HG03460 (cell line): Measurements from ENCODE around the gene OIP5.
"Not testable (repeated sequence)": the region's sequence is repeated elsewhere in the genome, so short reads cannot be mapped to it uniquely, and the experiment has no call there.

Experiments
- ATAC-seq: cut with Tn5 transposase; IDR thresholded peaks from one replicate; pipeline ENCODE4 v1.9.1; 2021; ENCODE audit not compliant: unreplicated experiment

The OIP5 gene

GRCh38 chr15:41304149-41304770 lies 28.1 kb downstream of the OIP5 start:
- no peak for ATAC-seq

- ATAC-seq: no peak
Observed at GRCh38 chr15:41301587-41301986, 30.8 kb downstream of the OIP5 start.

DNA sequence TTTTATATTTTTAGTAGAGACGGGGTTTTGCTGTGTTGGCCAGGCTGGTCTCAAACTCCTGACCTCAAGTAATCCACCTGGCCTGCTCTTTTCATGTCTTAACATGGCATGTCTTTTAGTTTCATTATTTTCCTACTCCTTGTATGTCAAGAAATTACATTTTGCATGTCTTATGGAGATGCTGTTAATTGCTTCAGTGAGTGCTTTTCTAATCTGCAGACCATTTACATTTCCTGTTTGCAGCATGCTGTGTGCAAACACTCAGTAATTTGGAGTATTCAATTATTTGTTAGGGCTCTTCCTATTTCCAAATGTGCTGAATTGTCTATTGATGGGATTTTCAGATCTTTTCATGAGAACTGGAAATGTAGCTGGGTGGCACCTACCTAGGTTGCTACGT lies 31.3 kb downstream of the OIP5 start:
- ATAC-seq: not testable (repeated sequence)

DNA sequence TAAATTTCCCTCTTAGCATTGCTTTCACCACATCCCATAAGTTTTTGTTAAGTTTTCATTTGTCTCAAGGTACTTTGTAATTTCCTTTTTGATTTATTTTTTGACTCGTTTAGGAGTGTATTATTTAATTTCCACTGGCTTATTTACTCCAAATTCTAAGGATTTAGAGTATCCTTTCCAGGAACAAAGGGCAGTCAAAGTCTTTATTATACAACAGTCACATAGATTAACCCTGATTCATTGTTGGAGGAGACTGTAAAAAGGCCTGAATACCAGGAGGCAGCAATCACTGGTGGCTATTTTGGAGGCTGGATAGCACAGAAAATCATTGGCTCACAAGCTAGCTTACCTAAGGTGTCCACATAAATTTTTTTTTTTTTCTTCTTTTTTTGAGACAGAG lies 39.9 kb downstream of the OIP5 start:
- ATAC-seq: no peak

- peak; percentile 86 for ATAC-seq
Observed at GRCh38 chr15:41291065-41291631, 41.2 kb downstream of the OIP5 start.

DNA sequence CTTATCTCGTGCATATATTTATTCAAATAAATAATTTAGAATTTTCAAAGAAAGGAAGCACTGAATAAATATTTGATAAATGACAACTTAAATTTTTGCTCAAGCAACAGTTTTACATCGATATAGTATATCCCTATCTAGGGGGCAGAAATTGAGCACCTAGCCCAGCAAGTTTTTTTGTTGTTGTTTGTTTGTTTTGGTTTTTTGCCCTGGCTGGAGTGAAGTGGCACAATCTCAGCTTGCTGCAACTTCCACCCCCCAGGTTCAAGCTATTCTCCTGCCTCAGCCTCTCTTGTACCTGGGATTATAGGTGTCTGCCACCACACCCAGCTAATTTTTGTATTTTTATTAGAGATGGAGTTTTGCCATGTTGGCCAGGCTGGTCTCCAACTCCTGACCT lies 42.4 kb downstream of the OIP5 start:
- ATAC-seq: no peak

GRCh38 chr15:41288464-41288863 lies 43.9 kb downstream of the OIP5 start:
- ATAC-seq: no peak

GRCh38 chr15:41286665-41287333 lies 45.6 kb downstream of the OIP5 start:
- no peak for ATAC-seq

DNA sequence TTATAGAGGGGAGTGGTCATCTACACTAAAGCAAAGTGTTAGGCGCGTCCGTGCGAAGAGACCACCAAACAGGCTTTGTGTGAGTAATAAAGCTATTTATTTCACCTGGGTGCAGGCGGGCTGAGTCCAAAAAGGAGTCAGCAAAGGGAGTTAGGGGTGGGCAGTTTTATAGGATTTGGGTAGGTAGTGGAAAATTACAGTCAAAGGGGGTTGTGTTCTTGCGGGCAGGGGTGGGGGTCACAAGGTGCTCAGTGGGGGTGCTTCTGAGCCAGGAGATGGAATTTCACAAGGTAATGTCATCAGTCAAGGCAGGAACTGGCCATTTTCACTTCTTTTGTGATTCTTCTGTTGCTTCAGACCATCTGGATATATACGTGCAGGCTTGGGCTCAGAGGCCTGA lies 47.1 kb downstream of the OIP5 start:
- ATAC-seq: no peak

DNA sequence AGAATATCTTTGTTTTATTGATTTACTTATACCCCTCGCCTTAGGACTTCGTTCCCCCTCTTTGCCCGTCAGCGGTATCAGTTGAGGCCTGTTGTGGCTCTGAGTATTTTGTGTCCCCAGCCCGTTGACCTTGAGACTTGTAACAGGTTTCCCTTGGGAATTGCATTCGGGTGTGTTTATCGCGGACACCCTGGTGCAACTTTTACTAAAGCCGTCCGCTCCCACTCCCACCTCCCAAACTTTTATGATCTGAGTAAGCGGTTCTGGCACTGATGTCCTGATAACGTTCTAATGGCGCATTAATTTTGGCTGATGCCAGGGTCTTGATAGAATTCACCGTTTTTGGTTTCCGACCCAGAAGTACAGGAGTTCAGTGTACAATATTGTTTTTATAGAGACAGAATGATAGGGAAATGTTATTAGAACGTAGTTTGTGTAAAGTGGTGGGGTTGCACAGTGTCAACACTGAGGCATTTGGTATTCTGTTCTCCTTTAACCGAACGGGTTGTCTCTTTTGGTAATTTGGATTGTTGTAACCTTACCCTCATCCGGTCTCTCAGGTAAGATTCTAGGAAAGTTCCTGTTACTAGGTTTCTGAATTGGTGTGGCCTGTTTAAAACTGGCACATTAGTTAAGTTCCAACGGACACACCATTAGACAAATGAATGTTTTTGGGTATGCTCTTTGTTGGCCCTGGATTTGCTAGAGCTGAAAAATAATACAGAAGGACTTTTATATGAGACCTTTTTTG lies 47.8 kb downstream of the OIP5 start:
- ATAC-seq: no peak

DNA sequence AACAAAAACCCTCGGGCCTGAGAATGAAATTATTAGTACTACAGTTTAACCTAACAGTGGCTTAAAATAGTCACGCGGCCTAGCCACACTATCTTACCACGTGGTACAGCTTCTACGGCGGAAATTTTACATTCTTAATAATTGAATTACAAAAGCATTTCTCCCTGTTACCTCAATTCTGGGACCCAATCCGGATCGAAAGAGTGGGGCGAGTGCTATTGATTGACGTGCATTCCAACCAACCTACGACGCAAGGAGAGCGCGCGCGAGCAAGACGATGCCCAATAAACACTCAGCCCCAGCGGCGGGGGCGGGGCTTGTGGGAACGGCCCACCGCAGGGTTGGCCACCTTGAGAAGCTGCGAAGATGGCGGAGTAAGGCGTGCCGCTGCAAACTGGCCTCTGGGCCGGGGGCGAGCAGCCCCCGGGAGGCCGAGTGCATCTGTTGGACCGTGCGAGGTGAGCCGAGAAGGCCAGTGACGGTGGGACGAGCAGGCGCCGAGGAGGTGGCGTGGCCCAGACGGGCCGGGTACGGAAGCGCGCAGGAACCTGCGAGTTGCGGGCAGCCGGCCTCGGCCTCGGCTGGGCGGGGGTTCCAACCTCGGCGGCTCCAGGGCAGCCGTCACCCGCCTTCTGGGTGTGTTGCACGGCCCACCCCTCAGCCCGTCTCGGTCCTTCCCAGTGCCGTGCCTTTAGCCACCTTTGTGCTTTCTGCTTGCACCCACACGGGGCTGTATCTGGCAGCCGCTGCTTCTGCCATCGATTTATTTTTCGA lies 48.6 kb downstream of the OIP5 start:
- ATAC-seq: peak; percentile 97

DNA sequence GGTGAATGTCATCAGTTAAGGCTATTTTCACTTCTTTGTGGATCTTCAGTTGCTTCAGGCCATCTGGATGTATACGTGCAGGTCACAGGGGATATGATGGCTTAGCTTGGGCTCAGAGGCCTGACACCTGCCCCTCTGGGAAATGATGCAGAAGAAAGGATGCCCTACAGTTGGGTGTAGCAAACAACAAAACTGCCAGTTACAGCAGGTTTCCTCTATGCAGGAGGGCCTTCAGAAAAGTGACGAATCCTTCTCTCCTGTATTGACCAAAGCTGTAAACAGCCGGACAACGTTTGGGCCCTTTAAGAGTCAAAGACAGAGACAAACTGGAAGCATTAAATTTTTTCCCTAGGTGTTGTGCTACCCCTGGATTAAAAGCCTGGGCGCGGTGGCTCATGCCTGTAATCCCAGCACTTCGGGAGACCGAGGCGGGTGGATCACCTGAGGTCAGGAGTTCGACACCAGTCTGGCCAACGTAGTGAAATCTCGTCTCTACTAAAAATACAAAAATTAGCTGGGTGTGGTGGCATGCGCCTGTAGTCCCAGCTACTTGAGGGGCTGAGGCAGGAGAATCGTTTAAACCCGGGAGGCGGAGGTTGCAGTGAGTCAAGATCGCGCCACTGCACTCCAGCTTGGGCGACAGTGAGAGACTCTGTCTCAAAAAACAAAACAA lies 49.3 kb downstream of the OIP5 start:
- not testable (repeated sequence) for ATAC-seq

DNA sequence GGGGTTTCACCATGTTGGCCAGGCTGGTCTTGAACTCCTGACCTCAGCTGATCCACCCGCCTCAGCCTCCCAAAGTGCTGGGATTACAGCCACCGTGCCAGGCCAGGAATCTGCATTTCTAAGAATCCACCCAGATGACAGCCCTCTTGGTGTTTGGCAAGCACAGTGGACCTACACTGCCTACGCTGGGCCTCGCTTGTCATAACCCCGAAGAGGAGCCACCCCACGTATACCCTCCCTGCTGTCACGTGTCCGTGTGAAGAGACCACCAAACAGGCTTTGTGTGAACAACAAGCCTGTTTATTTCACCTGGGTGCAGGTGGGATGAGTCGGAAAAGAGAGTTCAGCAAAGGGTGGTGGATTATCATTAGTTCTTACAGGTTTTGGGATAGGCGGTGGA lies 50.0 kb downstream of the OIP5 start:
- ATAC-seq: not testable (repeated sequence)

- no peak for ATAC-seq
Observed at GRCh38 chr15:41281236-41281635, 51.2 kb downstream of the OIP5 start.

DNA sequence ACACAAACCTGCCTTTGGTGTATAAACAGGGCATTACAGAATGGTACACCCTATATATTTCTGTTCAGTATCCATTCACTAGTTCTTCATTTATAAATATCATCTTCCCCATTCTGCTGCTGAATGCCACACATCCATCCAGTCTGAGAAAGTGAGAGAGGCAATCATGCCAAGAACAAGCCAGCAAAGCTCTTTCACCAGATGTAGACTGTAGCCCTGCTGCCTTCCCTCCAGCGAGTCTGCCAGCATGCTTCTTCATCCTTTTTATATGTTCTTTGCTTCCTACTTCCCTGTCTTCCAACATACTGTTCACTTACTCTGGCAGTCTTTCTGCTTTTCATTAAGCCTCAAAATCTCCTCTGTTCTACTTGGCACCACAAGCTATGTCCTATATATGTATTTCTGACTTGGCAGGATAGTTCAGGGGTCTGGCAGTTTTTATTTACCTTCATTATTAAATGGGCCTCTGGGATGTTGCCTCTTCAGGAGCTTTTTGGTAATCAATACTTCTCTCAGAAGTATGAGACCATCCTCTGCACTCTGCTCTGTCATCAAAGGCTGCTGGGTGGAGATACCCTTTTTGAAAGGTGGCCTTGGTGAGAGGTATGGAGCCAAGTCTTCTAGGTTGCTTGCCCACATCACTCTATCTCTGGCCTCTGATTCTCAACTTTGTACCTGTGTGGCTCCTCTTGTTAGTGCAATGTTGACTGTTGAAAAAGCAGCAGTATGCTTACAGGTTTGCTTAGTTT lies 52.7 kb downstream of the OIP5 start:
- ATAC-seq: no peak

- ATAC-seq: no peak
Observed at GRCh38 chr15:41278319-41278718, 54.1 kb downstream of the OIP5 start.

DNA sequence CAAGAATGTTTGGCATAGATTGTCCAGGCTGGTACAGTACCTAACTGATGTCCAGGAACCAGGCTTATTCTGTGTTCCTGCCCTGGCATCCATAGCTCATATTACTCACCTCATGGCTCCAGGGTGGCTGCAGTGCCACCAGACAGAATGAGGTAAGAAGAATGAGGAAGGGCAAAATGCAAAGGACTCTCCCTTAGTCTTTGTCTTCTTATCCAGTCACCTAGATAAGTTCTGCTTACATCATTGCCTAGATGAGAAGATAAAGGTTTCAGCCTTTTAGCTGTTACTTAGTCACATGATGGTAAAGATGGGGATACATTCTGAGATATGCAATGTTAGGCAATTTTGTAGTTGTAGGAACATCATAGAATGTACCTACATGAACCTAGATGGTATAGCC lies 55.6 kb downstream of the OIP5 start:
- no peak for ATAC-seq

DNA sequence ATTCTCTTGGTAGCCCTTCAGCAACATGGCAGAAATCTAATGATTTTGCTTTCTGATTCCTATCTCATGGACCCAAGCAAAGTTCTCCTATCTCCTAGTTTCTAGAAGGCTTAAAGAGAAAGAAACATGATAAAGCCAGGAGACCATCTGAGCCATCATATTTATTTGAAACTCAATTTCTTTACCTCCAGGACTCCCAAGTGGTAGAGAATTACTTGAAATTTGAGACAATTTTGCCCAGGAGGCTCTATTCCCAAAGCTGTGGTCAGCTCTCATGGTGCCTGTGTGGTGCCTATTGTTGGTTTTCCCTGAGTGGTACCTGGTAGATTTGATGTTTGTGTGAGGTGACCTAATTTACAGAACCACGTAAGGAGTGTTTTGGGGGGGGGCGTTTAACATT lies 62.5 kb downstream of the OIP5 start:
- ATAC-seq: no peak

GRCh38 chr15:41263891-41264351 lies 68.5 kb downstream of the OIP5 start:
- ATAC-seq: no peak

- no peak for ATAC-seq
Observed at GRCh38 chr15:41262571-41262970, 69.8 kb downstream of the OIP5 start.
